ENCODE data around the gene ZNF597.
A peak's percentile ranks its signal among the peaks of the same experiment; 100 is the strongest.

ZNF597 gene, protein sequence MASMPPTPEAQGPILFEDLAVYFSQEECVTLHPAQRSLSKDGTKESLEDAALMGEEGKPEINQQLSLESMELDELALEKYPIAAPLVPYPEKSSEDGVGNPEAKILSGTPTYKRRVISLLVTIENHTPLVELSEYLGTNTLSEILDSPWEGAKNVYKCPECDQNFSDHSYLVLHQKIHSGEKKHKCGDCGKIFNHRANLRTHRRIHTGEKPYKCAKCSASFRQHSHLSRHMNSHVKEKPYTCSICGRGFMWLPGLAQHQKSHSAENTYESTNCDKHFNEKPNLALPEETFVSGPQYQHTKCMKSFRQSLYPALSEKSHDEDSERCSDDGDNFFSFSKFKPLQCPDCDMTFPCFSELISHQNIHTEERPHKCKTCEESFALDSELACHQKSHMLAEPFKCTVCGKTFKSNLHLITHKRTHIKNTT

DNA sequence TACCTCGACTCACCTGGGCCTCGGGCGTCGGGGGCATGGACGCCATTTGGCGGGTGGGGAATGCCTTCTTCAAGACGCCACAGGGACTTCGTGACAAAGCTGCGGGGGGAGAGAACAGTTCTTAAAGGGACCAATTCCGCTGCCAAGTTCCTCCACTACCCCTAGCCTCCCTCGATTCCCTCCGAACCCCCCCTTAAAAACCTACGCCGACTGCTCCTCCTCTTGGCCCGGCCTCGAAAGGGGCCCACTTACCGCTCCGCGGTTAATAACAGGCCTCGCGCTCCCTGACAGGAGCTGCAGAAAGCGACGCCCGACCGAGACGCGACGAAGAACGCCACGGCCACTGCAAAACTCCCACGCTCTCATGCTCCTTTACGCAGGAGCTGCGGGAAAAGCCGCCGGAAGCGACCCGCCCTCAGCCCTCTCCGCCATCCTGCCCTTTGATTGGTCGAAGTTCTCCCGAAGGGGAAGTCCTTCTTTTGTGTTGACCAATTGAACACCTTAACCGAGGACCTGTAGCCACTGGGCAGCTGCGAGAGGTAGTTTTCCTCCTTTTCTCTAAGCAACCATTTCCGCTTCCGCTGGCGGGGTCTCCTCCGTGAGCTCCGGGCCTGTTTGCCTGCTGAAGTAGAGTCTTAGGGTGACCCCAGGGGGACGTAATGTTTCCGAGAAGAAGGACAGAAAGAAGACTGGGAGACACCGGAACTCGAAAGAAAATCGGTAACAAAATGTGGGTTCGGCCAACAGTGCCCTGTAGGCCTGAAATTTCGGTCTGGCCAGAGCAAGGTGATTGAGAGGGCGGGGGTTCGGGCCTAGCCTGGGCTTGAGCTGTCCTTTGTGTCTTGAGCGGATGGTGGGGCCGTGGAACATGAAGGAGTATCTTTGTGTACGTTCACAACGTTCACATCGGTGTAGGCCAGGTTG lies at the start of gene ZNF597, which contains the start of gene NAA60:
TSS of gene ZNF597 (minus strand) at position 397 of the 924 bp plus-strand sequence. CDS start at position 46, 351 bp downstream.
TSS of gene NAA60 (plus strand) at position 573 of the 924 bp plus-strand sequence. CDS start 32,548 bp downstream, outside the sequence.
- peak; percentile 49 to 67 for DNase-seq (ENCODE audit: low read depth in 2 of 2)

DNA sequence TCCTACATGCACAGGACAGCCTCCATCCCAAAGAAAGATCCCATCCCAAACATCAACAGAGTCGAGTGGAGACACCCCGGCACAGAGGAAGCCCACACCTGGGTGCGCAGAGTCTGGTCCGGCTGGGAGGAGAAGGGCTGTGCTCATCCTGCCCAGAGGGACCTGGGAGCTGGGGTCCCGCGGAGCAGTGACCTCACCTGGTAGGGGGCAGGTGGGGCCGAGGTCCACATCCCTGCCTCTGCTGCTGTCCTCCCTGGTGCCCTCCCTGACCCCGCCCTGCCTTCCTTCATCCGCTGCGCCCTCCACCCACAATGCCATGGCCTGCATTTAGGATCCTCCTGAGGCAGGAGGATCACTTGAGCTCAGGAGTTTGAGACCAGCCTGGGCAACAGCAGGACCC lies 49.1 kb upstream of the ZNF597 start:
- DNase-seq (ENCODE audit: low read depth in 2 of 2) = no peak

DNA sequence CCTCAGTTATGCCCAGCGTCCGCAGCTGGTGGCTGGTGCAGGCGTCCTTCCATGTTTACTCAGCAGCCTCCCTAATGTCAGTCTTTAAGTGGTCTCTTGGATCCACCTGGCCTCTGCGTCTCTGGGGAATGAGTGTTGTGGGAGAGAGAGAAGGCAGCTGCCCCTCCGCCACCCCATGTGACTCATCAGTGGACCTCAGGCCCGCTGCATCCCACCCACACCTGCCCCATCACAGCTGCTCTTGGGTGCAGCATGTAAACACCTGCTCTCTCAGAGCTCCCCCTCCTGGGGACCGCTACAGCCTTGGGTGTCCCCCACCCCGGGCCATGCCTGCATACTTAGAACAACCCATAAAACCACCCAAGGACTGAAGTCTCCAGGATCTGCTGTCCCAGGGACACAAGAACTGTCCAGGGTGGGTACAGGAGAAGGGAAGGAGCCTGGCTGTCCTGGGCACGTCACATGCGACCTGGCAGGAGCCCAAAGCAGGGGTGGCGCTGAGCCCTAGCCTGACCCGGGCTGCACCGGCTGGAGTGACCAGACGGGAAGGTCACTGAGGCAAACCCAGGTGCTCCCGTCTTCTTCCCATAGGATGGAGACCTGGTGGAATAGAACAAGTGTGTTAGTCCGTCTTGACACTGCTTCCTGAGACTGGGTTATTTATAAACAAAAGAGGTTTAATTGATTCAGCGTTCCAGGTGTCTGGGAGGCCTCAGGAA lies 47.8 kb upstream of the ZNF597 start:
- DNase-seq (ENCODE audit: low read depth in 2 of 2) = no peak

DNA sequence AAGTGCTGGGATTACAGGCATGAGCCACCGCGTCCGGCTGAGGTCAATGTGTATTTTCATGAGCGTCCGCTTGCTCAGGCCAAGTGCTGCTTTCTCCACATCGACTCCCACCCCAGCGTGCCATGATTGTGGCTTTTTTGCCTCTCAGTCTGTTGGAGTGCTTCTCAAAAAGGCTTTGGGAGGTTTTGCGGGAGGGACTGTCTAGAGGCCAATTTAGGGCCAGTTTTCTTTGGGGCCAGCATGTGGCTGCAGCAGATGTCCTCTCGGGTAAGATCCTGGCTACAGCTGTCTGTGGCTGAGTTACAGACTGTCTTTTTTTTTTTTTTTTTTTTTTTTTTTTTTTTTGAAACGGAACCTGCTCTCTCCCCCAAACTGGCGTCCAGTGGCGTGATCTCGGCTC lies 45.5 kb upstream of the ZNF597 start:
- DNase-seq (ENCODE audit: low read depth in 2 of 2) = no peak

DNA sequence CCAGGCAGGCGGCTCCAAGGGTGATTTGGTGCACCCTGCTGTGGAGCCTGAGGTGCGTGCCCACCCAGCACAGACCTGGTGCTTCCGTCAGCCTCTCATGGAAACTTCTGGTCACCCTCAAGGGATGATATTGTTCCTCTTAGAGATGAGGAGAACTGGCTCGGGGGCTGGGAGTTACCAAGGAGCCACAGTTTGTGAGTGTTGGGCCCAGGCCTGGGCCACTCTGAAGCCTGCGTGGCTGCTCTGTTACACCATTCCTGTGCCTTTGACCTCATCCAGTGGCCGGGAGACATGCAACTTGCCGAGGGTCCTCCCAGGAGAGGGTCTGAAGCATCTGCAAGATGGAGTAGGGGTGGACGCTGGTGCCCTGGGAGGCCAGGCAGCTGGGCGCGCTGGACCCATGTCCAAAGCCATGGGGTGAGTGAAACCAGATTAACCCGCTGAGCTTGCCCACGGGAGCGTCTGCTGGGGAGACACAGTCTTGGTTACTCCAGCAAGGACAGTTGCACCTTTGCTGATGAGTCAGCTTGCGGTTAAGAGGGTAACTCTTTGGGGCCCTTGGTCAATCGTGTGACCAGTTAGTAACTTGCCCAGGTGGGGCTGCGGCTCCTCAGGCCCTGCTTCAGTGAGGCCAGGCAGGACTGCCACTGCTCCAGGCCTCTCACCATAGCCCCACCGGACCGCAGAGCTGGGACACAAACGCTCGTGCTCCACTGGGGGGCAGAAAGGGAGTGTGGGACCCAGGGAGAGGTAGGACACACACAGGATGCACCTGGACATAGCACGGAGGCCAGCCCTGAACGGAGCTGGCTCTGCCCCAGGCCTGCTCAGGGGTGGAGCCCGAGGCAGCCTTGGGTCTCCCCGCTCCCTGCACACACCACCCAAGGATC lies 44.5 kb upstream of the ZNF597 start:
- DNase-seq (ENCODE audit: low read depth in 2 of 2) = no peak

DNA sequence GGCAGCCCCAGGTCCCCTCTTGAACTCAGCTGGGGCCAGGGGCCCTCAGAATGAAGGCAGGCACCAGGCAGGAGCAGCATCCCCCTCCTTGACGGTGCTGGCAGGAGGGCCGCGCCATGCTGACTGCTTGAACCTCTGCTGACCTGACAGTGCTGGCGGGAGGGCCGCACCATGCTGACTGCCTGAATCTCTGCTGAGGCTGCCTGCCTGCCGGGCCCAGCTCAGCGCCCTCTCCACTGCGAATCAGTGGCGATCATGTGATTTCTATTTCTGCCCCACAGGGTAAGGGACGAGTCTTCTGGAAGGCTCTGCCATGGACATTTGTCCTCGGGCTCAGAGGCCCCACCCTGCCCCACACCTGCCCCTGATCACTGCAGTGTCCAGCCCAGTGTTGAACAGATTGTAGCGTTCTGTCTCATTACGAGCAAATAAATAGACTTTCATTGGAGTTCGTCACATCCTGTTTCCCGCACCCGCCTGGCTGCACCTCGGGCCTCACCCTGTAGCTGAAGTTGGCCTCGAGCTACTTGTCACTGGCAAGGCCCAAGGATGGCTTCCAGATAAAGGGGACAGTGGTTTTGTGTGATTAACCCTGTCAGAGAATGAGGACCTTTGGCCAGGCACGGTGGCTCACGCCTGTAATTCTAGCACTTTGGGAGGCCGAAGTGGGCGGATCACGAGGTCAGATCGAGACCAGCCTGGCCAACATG lies 43.4 kb upstream of the ZNF597 start:
- DNase-seq (ENCODE audit: low read depth in 2 of 2) = no peak

DNA sequence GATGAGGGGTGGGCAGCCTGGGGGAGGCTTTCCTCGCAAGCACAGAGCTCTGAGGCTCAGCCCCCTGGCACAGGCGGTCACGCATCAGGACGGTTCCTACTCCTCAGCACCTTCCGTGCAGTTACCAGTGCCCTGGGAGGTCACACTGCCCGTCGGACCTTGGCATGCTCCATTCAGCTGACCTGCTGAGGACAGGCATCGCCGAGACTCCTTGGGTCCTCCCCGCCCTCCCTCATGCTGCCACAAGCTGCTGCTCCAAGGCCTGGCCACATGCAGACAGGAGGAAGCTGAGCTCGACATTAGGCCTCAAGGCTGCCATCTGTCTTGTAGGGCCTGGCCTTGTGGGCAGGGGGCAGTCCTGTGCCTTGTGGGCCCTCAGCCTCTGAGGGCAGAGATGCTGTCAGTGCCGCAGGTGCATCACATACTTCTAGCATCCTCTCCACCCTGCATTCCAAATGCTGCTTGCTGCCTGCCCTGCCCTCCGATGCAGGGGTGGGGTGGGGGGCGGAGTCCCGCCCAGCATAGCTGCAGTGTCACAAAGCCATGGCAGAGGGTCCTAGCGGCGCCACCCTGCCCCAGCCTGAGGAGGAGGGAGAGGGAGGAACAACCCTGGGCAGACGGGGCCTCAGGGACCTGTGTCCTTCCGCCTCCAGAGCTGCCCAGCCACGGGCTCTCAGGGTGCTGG lies 42.7 kb upstream of the ZNF597 start:
- DNase-seq (ENCODE audit: low read depth in 2 of 2) = no peak

DNA sequence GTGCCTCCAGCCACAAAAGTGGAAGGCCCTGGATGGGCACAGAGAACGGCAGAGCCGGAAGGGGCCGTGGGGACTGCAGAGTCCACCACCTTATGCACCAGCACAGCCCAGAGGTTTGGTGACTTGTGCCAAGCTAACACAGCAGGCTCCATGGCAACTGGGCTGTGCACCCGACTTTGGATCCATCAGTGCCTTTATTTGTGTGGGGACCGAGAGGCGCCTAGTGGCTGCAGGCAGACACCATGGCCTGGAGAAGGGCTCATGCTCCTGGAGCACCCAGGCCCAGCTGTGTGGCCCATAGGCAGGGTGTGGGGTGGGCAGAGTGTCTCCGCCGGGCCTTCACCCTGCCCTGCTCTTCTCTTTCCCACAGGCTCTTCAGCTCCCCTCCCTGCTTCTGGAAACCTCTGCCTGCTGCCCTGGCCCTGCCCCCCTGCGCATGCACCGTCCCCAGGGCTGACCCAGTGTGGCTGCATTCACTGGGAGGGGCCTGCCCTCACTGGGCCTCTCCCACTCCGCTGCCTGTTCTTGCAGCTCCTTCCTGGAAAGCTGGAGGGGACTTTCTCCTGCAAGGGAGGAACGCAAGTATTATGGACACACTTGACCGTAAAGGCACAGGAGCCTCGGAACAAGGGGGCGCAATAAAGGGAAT lies 41.9 kb upstream of the ZNF597 start:
- DNase-seq (ENCODE audit: low read depth in 2 of 2) = no peak

DNA sequence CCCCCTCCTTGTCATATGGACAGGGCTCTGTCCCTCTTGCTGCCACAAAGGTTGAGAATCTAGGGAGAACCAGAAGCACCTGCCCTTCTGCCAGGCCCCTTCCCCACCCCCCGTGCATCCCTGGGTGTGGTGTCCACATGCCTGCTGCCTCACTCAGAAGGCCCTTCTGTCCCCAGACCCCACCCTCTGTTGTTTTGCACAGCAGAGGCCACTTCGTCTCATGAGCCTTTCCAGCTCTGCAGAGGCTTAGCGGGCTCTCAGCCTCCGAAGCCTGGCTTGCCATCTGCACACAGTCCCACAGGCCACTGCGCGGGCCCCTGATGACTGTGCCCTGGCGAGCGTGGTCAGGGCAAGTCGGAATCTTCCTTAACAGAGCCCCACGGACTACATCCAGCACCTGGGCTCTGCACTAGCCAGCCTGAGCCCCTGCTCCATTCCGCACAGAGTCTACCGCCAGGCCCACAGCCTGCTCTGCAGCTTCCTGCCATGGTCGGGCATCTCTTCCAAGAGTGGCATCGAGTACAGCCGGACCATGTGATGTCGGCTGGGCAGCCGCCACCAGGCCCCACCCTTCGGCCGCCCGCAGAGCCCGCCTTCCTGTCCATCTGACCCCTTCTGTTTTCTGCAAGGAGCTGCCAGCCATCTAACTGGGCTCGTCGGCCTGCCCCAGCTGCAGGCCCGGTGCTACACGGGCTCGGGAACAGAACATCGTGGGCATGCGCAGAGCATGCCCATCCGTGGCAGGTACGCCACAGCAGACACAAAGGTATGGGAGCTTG lies 41.2 kb upstream of the ZNF597 start:
- DNase-seq (ENCODE audit: low read depth in 2 of 2) = no peak

DNA sequence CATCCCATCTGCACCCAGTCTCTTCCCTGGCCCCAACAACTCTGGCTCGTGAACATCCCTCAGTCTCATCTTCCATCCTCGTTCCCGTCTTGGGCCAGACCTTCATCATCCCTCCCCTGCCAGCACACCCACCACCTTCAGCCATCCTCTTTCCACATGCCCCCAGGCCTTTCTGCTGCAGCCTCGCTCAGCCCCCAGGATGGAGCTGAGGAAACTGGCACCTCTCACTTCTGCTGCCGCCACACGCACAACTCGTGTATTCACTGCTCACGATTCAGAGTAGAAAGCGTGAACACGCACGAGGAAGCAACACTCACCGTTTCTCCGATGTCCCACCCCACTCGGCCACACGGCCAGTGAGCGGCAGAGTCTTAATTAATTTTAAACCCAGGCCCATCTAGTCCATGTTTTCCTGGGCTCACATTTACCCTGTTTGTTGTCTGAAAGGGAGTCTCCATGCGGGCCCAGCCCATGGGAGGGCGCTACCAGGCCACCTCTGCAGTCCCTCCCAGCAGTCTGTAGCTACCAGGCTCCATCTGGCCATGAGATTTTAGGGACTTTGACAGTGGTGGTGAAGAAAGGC lies 39.4 kb upstream of the ZNF597 start:
- DNase-seq (ENCODE audit: low read depth in 2 of 2) = no peak

DNA sequence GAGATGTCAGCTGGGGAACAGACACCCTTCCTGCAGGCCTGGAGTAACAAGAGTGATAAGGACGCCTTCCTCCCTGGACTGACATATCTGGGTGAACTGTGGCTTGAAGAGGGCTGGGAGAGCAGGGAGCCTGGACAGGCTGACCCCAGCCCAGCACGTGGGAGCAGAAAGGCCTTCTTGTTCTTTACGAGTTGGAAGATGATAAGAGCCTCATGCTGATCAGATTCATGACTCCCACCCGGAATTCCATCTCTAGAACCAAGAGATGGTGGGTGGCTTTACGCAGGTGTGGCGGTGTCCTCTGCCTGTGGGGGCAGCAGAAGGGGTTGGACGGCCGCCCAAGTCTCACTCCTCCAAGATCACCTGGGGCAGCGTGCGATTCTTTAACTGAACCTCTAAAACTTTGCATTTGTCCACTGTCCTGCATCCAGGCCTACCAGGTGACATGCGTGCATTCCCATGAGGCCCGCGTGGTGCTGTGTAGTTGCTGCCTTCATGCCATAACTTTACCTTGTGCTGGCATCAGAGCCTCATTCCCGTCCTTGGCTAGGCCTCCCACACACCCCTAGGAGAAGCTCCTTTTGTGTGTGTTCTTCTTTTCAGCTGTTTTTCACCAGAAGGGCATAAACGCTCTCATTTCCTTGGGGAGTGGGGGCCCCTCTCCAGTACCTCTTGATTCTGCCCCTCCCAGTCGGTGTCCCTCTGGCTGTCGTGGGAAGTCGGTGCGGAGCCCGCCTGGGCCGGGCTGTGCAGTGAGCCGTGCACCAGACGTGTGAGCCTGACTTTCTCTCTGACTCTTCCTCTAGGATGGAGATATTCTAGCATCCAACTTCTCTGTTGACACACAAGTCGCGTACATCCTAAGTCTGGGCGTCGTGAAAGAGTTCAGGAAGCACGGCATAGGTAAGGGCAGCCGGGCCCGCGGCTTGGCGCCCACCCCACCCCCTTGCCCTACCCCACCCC lies 38.7 kb upstream of the ZNF597 start:
- DNase-seq (ENCODE audit: low read depth in 2 of 2) = no peak

DNA sequence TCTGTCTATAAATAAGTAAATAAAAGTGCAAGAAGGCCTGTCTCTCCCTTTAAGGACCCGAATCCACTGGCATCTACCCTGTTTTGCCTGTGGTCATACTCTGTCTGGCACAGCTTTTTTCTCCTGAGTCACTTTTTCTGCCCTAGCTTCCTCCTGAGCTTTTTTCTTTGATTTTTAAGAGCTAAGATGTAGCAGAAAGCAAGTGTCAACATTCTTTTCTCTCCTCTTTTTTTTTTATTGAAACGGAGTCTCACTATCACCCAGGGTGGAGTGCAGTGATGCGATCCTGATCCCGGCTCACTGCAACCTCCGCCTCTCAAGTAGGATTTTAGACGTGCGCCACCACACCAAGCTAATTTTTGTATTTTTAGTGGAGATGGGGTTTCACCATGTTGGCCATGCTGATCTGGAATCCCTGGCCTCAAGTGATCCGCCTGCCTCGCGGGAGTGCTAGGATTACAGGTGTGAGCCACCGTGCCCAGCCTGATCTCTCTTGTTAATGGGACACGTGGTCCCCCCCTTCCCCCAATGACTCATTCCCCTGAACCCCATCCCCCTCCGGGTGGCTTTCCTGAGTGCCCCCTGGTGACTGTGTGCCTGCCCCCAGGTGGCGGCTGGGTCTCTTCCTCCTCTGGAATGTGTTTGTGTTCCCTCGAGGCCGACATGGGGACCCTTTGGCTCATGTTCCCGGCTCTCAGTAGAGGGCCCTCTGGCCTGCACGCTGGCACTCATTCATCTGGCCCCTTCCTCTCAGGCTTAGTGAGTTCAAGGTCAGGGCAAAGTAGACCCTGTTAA lies 37.8 kb upstream of the ZNF597 start:
- no peak for DNase-seq (ENCODE audit: low read depth in 2 of 2)

DNA sequence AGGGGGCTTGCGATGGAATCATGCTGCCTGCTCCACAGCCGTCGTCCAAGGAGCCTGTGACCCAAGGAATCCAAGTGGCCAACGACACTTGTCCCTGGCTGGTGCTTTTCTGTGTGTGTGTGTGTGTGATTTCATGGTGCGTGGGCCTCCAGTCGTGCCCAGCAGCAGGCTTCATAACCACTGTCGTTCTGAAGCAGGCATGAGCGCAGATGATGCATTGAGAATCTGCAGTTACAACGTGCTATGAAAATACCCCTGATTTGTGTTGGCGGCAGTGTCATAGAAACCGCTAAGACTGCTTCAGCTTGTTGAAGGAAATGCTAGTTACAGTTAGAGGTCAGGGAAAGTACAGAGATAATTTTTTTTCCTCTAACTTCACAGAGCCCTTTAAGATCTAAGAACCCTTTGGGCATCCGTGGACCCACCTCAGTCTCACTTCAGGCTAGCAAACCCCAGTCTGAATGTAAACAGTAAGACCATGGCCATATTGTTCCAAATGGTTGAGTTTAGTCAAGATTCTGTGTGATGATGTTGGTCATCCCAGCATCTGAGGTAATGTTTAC lies 36.4 kb upstream of the ZNF597 start:
- DNase-seq (ENCODE audit: low read depth in 2 of 2) = no peak

DNA sequence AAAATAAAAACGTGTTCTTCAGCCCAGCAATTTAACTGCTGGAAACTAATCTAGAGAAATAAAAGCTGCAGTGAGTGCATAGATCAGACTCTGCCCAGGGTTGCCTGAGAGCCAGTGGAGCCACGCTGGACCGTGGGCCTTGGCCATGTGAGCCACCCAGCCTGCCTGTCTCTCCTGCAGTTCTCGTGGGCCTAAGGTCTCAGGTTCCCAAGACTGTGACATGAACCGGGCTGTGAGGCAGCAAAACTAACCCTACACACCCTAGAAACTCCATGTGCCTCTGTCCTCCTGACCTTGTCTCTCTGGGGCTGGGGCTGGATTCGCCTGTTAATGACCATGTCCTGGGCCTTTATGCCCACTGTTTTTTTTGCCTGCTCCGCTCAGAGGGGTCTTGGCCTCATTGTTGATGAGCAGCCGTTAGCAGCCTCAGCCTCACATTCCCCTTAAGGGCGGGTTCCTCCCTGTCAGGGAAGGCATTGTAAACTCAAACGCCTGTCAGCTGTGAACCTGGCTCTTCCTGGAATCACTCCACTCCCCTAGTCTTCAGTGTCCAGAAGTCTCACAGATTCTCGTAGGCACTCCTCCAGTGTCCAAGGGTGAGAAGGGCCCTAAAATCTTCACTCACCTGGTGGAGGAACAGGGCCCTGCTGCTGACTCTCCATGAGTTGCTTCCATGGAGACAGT lies 35.1 kb upstream of the ZNF597 start:
- no peak for DNase-seq (ENCODE audit: low read depth in 2 of 2)

DNA sequence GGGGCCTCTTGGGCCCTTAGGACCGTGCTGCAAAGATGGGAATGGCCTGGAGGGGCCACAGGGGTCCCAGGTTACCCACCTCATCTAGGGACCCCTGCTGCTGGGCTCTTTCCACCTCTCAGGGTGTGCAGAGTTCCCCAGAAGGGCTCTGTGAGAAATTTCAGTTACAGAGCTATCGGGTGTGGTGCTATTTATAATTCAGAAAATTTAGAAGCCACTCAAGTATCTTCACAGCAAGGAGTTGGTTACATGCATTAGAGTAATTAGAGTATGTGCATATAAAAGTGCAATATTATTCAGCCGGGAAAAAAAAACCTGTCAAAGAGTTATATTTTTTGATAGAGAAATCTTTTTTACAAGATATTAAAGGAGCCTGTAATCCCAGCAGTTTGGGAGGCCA lies 33.1 kb upstream of the ZNF597 start:
- DNase-seq (ENCODE audit: low read depth in 2 of 2) = no peak
